NCI-H2171 treated with DMSO at 0.1 percent for 48 hours (cell line): Measurements from ENCODE around the gene PCBP3.
A peak's percentile ranks its signal among the peaks of the same experiment; 100 is the strongest.
"Not testable (repeated sequence)": the region's sequence is repeated elsewhere in the genome, so short reads cannot be mapped to it uniquely, and the experiment has no call there.

ENCODE experiments used
- DNase-seq: peaks from one replicate; lab custom pipeline; 2025; lab: John Stamatoyannopoulos, UW

Gene PCBP3

DNA sequence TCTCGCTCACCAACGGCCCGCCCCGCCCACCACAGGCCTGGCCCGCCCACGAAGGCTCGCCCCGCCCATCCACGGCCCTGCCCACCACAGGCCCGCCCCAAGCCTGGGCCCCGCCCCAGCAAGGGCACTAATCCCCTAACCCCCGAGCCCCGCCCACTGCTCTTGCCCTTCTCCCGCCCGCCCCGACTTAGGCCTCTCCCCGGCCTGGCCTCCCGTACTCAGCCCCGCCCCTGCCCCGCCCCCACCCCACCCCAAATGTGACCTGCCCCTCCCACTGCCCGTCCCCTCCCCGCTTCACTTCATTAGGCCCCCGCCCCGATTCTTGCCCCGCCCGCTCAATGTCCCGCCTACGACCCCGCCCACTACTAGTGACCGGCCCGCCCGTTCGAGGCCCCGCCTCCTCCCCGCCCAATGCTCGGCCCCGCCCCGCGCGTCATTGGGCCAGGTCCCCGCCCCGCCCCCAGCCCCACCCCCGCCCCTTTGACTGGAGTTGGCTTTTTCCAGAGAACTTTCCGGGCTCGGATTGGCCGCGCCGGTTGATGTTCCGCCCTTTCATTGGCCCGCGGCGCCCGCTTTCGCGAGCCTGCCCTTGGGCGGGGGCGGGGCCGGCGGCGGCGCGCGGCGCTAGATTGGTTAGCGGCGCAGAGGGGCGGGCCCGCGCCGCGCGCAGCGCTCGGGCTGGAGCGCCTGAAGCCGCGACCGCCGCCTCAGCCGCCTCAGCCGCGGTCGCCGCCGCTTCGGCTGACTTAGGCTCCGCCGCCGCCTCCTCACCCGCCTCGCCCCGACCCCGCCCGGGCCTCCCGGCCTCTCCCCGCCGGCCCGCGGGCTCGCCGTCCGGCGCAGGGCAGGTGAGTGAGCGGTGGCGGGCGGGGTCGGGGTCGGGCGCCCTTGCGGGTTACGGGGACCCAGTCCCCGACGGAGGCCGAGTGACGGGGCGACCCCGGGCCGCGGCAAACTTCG is at the start of gene PCBP3:
PCBP3 (plus strand) TSS at position 705 of the 960 bp plus-strand sequence. CDS start 206,361 bp downstream, outside the sequence.
- DNase-seq: peak; percentile 96

DNA sequence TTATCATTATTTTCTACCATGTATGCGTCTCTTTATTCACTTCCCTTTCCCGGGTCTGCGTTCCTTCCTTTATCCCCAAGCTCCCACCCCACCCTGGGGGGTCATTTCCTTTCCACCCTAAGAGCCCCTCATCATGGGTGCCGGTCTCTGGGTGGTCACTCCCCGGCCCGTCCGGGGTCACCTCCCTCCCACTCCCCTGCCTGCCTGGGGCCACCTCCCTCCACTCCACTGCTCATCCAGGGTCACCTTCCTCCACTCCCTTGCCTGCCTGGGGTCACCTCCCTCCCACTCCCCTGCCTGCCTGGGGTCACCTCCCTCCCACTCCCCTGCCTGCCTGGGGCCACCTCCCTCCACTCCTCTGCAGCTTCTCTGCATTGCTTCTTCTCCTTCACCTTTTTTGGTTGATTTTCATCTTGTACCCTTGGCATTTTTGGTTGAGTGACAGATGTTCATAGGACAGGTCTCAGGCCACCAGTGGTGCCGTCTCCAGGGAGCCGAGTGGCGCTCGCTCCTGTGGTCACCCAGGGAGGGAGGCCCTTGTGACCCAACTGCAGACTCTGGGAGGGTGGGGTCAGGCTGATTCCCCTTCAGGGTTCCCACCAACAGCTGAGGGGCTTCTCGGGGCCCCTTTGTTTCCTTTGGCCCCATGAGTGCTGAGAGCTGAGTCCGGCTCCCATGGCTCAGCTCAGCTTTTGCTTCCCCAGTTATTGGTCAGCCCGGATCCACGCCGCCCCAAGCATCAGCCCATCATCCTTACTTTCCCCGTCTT is 48.6 kb upstream of the PCBP3 start:
- no peak for DNase-seq

DNA sequence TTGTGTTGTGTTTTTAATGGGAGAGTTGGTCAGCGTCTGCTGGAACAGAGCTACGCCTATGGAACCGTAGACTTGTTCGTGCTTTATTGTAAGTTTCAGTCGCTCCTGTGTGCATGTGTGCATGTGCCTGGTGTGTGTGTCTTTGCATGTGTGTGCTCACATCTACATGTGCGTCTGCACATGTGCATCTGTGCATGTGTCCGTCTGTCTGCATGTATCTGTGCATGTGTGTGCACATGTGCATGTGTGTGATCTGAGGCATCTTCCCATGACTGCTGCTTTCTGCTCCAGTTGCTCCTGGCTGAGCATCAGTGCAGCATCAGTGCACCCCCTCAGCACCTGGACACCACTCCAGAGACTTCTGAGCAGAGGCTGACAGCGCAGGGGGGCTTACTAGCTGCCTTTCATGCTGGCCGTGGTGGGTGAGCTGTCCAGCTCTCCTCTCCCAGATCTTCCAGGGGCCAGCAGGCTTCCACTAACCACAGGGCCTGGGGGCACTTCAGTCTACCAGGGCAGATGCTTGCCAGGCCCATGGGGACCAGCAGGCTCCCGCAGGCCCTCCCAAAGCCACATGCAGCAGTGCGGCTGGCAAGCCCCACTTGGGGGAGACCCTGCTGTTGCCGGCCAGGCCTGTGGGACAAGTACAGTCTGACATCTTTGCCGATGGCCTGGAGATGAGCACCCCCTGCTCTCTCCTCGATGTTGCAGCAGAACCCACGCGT is 47.8 kb upstream of the PCBP3 start:
- DNase-seq: no peak

DNA sequence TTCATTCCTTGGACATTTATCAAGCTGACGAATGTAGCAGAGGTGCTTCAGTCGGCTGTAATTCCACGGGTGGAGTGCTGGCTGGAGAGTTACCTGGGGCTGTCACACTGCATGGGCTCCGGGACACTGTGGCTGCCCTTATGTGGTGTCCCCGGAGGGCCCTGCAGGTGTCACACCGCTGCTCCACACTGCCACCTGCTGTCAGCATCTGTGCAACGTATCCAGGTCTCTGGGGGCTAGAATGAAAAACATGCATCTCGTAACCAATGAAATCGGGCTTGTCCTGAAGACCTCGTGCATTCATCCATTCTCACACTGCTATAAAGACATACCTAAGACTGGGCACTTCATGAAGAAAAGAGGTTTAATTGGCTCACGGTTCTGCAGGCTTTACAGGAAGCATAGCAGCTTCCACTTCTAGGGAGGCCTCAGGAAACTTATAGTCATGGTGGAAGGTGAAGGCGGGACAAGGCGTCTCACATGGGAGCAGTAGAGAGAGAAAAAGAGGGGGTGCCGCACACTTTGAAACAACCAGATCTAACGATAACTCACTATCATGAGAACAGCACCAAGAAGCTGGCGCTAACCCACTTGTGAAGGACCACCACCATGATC is 46.7 kb upstream of the PCBP3 start:
- DNase-seq: peak; percentile 53

DNA sequence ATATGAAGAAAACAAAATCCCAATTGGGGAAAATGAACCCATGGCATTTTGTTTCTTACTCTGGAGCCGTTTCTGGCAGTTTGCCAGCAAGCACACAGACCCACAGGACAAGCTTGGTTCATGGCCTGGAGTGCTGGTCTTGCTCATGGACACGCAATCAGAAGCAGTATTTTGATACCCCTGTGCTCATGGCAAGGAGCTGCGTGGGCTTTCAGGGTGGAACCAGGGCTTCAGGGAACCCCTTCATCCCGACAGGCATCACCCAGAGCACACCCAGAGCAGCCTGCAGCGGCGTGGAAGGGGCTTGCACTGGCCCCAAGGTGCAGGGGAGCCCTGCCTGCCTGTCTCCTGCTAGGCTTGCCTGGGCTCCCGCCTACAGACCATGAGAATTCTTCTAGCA is 45.4 kb upstream of the PCBP3 start:
- DNase-seq: no peak

DNA sequence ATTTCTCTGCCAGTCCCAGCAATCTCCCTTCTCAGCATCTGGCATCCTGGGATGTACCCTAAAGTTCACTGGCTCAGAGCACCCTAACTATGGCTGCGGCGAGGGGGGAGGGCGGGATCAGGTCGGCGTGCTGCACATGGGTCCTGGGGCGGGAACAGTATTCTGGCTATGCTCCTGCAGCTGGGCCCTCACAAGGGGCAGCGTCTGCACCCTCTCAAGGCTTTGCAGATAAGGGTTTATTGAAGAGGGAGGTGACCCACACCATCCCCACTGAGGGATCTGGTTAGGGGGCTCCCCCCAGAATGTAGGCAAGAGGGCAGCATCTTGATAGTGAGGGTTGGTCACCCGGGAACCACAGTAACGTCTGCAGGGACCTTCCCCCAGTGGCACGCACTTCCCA is 44.9 kb upstream of the PCBP3 start:
- no peak for DNase-seq

DNA sequence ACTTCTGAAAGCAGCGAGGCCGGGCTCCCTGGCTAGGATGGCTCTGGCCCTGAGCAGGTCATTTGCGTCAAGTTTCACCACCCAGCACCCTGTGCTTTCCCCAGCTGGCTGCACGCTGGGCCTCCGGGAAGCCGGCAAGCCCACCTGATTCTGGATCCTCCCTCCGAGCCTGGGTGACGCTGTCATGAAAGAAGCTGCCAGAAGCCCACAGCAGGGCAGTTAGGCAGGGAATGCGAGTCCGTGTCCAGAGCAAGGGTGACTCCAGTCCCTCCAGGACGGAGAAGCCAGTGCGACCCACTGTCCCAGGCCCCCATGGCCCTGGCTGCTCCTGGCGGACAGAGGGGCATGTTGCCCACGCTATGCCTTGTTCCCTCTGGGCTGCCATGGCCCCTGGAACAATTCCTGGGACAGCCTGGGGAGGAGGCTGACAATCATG is 44.4 kb upstream of the PCBP3 start:
- DNase-seq: no peak

DNA sequence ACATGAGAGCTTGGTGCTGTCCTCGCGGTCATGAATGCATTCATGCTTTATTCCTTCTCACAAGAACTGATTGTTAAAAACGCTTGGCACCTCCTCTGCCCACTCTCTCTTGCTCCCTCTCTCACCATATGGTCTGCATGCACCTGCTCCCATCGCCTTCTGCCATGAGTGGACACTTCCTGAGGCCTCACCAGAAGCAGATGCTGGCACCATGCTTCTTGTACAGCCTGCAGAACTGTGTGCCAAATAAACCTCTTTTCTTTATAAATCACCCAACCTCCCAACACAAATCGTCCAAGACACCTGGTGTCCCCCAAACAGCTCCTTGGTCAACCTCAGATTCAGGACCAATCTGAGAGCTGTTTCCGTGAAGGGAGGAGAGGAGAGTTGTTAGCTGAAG is 43.3 kb upstream of the PCBP3 start:
- DNase-seq: no peak

DNA sequence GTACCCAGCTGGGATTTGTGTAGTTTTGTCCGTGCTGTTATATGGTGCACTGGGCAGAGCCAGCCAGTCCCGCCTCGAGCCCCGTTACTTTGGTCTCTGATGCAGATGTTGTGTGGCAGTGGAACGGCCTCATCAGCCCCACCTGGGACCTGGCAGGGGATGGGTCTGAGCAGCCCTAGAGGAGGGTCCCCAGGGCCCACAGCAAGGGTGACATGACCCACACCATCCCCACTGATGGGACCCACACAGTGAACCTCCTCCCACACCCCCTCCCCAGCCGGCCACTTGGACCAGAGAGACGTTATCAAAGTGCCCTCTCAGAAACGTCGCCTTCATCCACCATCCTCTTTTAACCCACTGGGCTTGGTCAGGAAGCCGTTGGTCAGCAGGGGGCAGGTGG is 42.0 kb upstream of the PCBP3 start:
- DNase-seq: no peak

DNA sequence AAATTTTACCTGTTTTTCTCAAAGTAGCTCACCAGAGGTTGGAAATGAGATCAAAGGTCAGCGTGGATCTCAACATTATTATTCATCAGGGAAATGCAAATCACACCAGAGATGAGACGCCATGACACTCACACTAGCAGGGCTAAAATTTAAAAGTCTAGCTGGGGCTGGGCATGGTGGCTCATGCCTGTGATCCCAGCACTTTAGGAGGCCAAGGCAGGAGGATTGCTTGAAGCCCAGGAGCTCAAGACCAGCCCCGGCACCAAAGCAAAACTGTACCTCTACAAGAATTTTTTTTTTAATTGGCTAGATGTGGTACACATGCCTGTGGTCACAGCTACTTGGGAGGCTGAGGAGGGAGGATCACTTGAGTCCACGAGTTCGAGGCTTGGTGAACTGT is 41.4 kb upstream of the PCBP3 start:
- no peak for DNase-seq

DNA sequence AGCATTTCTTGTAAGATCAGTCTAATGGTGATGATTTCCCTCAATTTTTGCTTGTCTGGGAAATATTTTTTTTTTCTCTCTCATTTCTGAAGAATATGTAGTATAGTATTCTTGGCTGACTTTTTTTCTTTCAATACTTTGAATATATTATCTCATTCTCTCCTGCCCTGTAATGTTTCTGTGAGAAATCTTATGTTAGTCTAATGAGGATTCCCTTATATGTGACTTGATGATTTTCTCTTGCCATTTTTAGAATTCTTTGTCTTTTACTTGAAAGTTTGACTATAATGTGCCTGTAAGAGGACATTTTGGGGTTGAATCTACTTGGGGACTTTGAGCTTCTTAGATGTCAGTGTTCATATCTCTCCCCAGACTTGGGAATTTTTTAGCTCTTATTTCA is 40.0 kb upstream of the PCBP3 start:
- DNase-seq: no peak

DNA sequence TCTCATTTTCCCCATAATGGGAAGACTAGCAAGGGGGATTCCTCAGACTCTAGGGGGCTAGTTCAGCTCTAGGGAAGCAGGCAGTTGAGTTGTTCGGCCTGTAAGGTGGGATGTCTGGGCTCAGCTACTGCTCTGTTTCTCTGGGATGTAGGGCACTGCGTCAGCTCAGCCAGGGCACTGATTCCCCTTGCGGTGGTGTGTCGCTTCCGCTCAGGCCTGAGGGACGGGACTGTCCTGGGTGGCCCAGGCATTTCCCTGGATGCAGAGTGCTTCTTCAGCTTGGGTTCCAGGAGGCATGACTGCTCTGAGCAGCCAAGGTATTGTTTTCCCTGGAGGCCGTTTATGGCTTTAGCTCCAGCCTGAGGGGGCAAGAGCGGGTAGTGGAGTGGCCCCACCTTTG is 38.8 kb upstream of the PCBP3 start:
- DNase-seq: not testable (repeated sequence)

DNA sequence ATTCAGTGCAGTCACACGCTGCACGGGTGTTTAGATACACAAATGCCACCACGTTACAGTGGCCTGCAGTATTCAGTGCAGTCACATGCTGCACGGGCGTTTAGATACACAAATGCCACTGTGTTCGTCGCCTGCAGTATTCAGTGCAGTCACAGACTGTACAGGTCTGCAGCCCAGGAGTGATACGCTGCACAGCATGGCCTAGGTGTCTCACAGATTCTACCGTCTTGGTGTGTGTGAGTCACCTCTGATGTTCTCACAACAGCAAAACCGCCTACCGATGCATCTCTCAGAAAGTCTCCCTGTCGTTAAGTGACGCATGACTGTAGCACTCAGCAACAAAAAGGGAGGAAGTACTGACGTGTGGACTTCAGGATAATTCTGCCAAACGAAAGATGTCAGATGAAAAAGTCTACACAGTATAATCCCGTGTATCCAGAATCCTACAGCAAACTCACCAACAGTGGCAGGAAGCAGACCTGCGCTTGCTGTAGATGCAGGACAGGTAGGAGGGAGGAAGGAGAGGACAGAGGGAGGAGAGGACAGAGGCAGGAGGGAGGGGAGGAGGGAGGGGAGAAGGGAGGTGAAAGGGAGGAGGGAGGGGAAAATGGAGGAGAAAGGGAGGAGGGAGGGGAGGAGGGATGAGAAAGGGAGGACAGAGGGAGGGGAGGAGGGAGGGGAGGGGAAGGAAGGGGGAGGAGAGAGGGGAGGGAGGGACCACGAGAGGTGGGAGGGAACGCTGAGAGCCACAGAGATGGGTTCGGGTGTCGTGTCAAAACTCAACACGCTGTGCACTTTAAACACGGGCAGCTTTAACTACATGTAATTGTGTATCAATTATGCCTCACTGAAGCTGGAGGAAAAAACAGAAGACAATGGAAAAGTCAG is 36.3 kb upstream of the PCBP3 start:
- no peak for DNase-seq

DNA sequence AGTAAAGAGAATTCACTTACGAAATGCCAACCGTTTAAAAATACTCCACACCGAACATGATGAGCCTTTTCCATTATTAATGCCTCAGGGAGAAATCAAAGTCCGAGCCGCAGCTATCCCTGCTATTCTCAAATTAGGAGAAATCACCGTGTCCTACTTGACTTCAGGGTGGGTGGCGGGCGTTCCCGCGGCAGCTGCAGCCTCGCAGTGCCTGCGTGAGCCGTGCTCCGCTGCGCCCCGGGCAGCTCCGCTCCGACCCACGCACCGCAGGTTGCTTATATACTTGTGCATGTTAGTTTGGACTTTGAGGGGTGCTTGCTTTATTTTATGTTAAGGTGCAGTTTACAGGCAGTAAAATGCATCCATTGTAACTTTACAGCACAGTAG is 35.6 kb upstream of the PCBP3 start:
- DNase-seq: no peak

DNA sequence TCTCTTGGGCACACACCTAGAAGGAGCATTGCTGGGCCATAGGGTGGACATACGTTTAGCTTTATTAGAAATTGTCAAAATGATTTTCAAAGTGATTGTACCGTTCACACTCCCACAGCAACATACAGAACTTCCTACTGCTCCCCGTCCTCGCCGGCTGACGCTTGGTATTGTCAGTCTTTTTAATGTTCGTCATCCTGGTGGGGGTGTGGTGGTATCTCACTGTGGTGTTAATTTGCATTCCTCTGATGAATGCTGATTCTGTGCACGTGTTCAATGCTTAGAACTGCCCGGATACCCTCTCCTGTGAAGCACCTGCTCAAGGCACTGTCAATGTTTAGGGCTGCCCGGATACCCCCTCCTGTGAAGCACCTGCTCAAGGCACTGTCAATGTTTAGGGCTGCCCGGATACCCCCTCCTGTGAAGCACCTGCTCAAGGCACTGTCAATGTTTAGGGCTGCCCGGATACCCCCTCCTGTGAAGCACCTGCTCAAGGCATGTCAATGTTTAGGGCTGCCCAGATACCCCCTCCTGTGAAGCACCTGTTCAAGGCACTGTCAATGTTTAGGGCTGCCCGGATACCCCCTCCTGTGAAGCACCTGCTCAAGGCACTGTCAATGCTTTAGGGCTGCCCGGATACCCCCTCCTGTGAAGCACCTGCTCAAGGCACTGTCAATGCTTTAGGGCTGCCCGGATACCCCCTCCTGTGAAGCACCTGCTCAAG is 34.6 kb upstream of the PCBP3 start:
- peak; percentile 86 for DNase-seq

DNA sequence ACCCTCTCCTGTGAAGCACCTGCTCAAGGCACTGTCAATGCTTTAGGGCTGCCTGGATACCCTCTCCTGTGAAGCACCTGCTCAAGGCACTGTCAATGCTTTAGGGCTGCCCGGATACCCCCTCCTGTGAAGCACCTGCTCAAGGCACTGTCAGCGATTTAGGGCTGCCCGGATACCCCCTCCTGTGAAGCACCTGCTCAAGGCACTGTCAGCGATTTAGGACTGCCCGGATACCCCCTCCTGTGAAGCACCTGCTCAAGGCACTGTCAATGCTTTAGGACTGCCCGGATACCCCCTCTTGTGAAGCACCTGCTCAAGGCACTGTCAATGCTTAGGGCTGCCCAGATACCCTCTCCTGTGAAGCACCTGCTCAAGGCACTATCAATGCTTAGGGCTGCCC is 33.9 kb upstream of the PCBP3 start:
- DNase-seq: peak; percentile 52

DNA sequence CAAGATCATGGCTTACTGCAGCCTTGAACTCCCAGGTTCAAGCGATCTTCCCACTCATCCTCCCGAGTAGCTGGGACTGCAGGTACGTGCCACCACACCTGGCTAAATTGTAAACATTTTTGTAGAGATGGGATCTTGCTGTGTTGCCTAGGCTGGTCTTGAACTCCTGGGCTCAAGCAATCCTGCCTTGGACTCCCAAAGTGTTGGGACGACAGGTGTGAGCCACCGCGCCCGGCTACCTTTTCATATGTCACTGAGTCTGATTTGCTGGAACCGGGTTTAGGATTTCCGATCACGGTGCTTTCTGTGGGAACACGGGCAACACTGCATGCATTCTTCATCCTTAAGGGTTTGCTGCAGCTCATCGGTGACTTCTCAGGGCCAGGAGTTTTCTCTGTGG is 32.2 kb upstream of the PCBP3 start:
- no peak for DNase-seq

DNA sequence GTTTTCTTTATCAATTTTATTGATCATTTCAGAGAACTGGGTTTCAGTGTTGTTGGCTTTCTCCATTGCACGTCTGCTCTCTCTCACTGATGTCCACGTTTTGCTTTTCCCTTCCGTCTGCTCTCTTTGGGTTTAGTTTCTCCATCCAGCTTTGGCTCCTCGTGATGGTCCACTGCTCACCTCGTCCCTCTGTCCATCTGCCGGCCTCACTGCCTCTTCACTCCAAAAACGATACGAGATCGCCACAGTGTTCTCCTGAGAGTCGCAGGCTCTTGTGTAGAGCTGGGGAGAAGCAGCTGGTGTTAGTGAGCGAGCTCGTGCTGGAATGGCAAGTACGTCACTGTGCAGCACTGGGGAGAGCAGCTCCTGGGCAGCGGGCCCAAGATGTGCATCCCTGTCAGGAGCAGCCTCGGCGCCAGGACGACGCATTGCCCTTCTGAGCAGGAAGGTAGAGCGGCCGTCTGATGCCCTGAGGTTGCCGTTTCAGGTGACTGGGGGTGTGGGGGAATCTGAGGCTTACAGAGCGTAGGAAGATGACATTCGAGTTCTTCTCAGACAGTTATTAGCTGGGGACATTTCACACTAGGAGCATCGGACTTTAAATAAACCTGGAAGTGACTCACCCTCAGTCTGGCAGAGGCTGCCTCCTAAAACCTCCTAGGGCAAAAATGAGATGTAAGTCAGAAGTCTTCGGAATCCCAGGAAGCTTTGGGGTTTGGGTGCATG is 31.4 kb upstream of the PCBP3 start:
- DNase-seq: no peak

DNA sequence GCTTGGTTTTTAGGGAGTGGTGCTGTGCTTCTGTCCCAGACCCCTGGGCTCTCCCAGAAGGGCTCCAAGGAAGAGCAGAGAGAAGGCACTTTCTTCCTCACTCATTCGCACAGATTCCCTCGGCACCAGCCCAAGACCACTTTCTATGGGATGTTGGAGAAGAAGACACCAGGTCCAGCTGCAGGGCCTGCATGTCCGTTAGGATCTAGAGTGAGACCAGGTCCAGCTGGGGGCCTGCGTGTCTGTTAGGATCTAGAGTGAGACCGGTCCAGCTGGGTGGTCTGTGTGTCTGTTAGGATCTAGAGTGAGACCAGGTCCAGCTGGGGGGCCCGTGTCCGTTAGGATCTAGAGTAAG is 30.9 kb upstream of the PCBP3 start:
- DNase-seq: not testable (repeated sequence)

DNA sequence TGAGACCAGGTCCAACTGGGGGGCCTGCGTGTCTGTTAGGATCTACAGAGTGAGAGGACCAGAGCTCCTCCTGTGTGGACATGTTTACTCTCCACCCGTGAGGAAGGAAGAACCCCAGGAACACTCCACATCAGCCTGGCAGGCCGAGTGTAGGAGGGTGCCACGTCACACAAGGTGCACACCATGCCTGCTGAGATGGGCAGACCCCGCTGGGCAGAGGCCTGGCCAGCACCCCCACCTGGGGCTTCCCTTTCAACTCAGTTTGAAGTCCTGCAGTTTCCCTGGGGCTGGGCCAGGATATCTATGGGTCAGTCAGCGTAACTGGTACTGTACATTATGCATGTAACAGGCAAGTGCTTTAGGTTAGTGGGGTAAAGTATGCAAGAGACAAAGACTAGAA is 30.1 kb upstream of the PCBP3 start:
- no peak for DNase-seq
